DMS153 treated with DMSO at 0.1 percent for 48 hours (cell line): ENCODE measurements around the gene VASN.
"Not testable (repeated sequence)": the region's sequence is repeated elsewhere in the genome, so short reads cannot be mapped to it uniquely, and the experiment has no call there.

Experiments used
- DNase-seq: peaks from one replicate; lab custom pipeline; 2025; ENCODE audit not compliant: unreplicated experiment; lab: John Stamatoyannopoulos, UW

Gene VASN

GRCh38 chr16:4371357-4372000 lies at the start of gene VASN:
Gene VASN (plus strand): TSS chr16:4371848. CDS start chr16:4380878, 9,030 bp downstream.
- DNase-seq = peak; percentile 37

GRCh38 chr16:4322121-4323052 lies 49.3 kb upstream of the VASN start:
- DNase-seq = no peak

GRCh38 chr16:4323071-4323844 lies 48.4 kb upstream of the VASN start:
- DNase-seq = no peak

GRCh38 chr16:4323845-4324488 lies 47.7 kb upstream of the VASN start:
- no peak for DNase-seq

- DNase-seq = no peak
These were observed 47.0 kb upstream of the VASN start for GRCh38 chr16:4324492-4325252.

GRCh38 chr16:4325253-4325758 lies 46.3 kb upstream of the VASN start:
- DNase-seq = no peak

GRCh38 chr16:4327386-4328045 lies 44.1 kb upstream of the VASN start:
- no peak for DNase-seq

GRCh38 chr16:4328046-4328781 lies 43.4 kb upstream of the VASN start:
- DNase-seq = peak; percentile 69

GRCh38 chr16:4328782-4329775 lies 42.6 kb upstream of the VASN start:
- peak; percentile 15 for DNase-seq

- peak; percentile 8 for DNase-seq
These were observed 41.3 kb upstream of the VASN start for GRCh38 chr16:4330277-4330874.

GRCh38 chr16:4332083-4332482 lies 39.6 kb upstream of the VASN start:
- no peak for DNase-seq

GRCh38 chr16:4332623-4333307 lies 38.9 kb upstream of the VASN start:
- DNase-seq = no peak

GRCh38 chr16:4333308-4333638 lies 38.4 kb upstream of the VASN start:
- no peak for DNase-seq

- DNase-seq = not testable (repeated sequence)
These were observed 37.9 kb upstream of the VASN start for GRCh38 chr16:4333714-4334113.

GRCh38 chr16:4334724-4335495 lies 36.7 kb upstream of the VASN start:
- DNase-seq = no peak
